ENCODE measurements around the gene TTC34.
A peak's percentile ranks its signal among the peaks of the same experiment; 100 is the strongest.
"Not testable (repeated sequence)": the region's sequence is repeated elsewhere in the genome, so short reads cannot be mapped to it uniquely, and the experiment has no call there.

TTC34 gene

DNA sequence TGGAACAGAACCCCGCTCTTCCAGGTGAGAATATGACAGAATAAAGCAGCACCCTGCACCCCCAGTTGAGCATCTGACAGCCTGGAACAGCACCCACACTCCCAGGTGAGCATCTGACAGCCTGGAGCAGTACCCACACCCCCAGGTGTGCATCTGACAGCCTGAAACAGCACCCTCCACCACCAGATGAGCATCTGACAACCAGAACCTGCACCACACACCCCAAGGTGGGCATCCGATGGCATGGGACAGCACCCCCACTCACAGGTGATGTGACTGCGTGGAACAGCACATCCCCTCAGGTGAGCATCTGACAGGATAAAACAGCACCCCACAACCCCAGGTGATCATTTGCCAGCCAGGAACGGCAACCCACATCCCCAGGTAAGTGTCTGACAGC is 26.2 kb downstream of the TTC34 start:
- not testable (repeated sequence) for DNase-seq (ENCODE audit: low spot score)

DNA sequence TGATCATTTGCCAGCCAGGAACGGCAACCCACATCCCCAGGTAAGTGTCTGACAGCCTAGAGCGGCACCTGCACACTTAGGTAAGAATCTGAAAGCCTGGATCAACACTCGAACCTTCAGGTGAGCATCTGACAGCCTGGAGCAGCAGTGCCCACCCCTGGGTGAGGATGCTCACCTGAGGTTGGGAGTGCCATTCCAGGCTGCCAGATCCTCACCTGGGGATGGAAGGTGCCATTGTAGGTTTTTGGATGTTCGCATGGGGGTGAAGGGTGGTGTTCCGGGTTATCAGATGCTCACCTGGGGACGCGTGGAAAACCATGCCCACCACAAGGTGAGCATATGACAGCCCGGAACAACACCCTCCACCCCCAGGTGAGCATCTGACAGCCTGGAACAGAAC is 33.4 kb downstream of the TTC34 start:
- DNase-seq (ENCODE audit: low spot score), result not testable (repeated sequence)

DNA sequence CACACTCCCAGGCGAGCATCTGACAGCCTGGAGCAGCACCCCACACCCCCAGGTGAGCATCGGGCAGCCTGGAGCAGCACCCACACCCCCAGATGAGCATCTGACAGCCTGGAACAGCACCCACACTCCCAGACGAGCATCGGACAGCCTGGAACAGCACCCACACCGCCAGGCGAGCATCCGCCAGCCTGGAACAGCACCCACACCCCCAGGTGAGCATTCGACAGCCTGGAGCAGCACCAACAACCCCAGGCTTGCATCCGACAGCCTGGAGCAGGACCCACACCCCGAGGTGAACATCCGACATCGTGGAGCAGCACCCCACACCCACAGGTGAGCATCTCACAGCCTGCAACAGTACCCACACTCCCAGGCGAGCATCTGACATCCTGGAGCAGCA is 42.1 kb downstream of the TTC34 start:
- not testable (repeated sequence) for DNase-seq (ENCODE audit: low spot score)

DNA sequence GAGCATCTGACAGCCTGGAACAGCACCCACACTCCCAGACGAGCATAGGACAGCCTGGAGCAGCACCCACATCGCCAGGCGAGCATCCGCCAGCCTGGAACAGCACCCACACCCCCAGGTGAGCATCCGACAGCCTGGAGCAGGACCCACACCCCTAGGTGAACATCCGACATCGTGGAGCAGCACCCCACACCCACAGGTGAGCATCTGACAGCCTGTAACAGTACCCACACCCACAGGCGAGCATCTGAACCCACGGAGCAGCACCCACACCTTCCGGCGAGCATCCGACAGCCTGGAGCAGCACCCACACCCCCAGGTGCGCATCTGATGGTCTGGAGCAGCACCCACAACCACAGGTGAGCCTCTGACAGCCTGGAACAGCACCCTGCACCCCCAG is 44.0 kb downstream of the TTC34 start:
- DNase-seq (ENCODE audit: low spot score), result not testable (repeated sequence)

DNA sequence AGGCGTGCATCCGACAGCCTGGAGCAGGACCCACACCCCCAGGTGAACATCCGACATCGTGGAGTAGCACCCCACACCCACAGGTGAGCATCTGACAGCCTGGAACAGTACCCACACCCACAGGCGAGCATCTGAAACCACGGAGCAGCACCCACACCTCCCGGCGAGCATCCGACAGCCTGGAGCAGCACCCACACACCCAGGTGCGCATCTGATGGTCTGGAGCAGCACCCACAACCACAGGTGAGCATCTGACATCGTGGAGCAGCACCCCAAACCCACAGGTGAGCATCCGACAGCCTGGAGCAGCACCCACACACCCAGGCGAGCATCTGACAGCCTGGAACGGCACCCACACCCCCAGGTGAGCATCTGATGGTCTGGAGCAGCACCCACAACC is 46.1 kb downstream of the TTC34 start:
- not testable (repeated sequence) for DNase-seq (ENCODE audit: low spot score)

DNA sequence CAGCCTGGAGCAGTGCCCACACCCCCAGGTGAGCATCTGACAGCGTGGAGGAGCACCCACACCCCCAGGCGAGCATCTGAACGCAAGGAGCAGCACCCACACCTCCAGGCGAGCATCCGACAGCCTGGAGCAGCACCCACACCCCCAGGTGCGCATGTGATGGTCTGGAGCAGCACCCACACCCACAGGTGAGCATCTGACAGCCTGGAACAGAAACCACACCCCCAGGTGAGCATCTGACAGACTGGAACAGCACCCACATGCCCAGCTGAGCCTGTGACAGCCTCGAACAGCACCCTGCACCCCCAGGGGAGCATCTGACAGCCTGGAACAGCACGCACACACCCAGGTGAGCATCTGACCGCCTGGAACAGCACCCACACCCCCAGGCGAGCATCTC is 46.9 kb downstream of the TTC34 start:
- DNase-seq (ENCODE audit: low spot score), result not testable (repeated sequence)

DNA sequence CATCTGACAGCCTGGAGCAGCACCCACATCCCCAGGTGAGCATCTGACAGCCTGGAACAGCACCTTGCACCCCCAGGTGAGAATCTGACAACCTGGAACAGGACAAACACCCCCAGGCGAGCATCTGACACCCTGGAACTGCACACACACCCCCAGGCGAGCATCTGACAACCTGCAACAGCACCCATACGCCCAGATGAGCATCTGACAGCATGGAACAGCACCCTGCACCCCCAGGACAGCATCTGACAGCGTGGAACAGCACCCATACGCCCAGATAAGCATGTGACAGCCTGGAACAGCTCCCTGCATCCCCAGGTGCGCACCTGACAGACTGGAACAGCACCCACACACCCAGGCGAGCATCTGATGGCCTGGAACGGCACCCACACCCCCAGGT is 49.0 kb downstream of the TTC34 start:
- DNase-seq (ENCODE audit: low spot score), result not testable (repeated sequence)

DNA sequence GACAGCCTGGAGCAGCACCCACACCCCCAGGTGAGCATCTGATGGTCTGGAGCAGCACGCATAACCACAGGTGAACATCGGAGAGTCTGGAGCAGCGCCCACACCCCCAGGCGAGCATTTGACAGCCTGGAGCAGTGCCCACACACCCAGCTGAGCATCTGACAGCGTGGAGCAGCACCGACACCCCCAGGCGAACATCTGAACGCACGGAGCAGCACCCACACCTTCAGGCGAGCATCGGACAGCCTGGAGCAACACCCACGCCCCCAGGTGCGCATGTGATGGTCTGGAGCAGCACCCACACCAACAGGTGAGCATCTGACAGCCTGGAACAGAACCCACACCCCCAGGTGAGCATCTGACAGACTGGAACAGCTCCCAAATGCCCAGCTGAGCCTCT is 49.6 kb downstream of the TTC34 start:
- not testable (repeated sequence) for DNase-seq (ENCODE audit: low spot score)

DNA sequence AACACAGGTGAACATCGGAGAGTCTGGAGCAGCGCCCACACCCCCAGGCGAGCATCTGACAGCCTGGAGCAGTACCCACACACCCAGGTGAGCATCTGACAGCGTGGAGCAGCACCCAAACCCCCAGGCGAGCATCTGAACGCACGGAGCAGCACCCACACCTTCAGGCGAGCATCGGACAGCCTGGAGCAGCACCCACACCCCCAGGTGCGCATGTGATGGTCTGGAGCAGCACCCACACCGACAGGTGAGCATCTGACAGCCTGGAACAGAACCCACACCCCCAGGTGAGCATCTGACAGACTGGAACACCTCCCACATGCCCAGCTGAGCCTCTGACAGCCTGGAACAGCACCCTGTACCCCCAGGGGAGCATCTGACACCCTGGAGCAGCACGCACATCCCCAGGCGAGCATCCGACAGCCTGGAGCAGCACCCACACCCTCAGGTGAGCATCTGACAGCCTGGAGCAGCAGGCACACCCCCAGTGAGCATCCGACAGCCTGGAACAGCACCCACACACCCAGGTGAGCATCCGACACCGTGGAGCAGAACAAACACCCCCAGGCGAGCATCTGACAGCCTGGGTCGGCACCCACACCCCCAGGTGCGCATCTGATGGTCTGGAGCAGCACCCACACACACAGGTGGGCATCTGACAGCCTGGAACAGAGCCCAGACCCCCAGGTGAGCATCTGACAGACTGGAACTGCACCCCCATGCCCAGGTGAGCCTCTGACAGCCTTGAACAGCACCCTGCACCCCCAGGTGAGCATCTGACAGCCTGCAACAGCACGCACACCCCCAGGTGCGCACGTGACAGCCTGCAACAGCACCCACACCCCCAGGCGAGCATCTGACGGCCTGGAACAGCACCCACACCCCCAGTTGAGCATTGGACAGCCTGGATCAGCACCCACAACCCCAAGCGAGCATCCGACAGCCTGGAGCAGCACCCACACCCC is 50.4 kb downstream of the TTC34 start:
- not testable (repeated sequence) for DNase-seq (ENCODE audit: low spot score)

DNA sequence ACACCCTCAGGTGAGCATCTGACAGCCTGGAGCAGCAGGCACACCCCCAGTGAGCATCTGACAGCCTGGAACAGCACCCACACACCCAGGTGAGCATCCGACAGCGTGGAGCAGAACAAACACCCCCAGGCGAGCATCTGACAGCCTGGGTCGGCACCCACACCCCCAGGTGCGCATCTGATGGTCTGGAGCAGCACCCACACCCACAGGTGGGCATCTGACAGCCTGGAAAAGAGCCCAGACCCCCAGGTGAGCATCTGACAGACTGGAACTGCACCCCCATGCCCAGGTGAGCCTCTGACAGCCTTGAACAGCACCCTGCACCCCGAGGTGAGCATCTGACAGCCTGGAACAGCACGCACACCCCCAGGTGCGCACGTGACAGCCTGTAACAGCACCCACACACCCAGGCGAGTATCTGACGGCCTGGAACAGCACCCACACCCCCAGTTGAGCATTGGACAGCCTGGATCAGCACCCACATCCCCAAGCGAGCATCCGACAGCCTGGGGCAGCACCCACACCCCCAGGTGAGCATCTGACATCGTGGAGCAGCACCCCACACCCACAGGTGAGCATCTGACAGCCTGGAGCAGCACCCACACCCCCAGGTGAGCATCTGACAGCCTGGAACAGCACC is 51.3 kb downstream of the TTC34 start:
- DNase-seq (ENCODE audit: low spot score), result not testable (repeated sequence)

DNA sequence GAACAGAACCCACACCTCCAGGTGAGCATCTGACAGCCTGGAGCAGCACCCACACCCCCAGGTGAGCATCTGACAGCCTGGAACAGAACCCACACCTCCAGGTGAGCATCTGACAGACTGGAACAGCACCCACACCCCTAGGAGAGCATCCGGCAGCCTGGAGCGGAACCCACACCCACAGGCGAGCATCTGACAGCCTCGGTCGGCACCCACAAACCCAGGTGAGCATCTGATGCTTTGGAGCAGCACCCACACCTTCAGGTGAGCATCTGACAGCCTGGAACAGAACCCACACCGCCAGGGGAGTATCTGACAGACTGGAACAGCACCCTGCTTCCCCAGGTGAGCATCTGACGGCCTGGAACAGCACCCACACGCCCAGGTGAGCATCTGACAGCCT is 52.9 kb downstream of the TTC34 start:
- not testable (repeated sequence) for DNase-seq (ENCODE audit: low spot score)

DNA sequence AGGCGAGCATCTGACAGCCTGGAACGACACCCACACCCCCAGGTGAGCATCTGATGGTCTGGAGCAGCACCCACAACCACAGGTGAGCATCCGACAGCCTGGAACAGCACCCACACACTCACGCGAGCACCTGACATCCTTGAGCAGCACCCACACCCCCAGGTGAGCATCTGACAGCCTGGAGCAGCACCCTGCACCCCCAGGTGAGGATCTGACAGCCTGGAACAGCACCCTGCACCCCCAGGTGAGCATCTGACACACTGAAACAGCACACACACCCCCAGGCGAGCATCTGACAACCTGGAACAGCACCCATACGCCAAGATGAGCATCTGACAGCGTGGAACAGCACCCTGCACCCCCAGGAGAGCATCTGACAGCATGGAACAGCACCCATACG is 106.7 kb downstream of the TTC34 start:
- DNase-seq (ENCODE audit: low spot score), result not testable (repeated sequence)

DNA sequence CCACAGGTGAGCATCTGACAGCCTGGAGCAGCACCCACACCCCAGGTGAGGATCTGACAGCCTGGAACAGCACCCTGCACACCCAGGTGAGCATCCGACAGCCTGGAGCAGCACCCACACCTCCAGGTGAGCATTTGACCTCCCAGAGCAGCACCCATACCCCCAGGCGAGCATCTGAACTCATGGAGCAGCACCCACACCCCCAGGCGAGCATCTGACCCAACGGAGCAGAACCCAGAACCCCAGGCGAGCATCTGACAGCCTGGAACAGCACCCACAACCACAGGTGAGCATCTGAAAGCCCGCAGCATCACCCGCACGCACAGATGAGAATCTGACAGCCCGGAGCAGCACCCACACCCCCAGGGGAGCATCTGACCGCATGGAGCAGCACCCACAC is 111.3 kb downstream of the TTC34 start:
- not testable (repeated sequence) for DNase-seq (ENCODE audit: low spot score)

DNA sequence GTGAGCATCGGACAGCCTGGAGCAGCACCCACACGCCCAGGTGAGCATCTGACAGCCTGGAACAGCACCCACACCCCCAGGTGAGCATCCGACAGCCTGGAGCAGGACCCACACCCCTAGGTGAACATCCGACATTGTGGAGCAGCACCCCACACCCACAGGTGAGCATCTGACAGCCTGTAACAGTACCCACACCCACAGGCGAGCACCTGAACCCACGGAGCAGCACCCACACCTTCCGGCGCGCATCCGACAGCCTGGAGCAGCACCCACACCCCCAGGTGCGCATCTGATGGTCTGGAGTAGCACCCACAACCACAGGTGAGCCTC is 113.2 kb downstream of the TTC34 start:
- not testable (repeated sequence) for DNase-seq (ENCODE audit: low spot score)

DNA sequence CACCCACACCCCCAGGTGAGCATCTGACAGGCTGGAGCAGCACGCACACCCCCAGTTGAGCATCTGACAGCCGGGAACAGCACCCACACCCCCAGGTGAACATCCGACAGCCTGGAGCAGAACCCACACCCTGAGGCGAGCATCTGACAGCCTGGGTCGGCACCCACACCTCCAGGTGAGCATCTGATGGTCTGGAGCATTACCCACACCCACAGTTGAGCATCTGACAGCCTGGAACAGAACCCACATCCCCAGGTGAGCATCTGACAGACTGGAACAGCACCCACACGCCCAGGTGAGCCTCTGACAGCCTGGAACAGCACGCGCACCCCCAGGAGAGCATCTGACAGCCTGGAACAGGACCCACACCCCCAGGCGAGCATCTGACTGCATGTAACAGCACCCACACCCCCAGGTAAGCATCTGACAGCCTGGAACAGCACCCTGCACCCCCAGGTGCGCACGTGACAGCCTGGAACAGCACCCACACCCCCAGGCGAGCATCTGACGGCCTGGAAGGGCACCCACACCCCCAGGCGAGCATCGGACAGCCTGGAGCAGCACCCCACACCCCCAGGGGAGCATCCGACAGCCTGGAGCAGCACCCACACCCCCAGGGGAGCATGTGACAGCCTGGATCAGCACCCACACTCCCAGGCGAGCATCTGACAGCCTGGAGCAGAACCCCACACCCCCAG is 113.7 kb downstream of the TTC34 start:
- peak; percentile 1 for DNase-seq (ENCODE audit: low spot score)

DNA sequence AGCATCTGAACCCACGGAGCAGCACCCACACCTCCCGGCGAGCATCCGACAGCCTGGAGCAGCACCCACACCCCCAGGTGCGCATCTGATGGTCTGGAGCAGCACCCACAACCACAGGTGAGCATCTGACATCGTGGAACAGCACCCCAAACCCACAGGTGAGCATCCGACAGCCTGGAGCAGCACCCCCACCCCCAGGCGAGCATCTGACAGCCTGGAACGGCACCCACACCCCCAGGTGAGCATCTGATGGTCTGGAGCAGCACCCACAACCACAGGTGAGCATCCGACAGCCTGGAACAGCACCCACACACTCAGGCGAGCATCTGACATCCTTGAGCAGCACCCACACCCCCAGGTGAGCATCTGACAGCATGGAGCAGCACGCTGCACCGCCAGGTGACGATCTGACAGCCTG is 114.3 kb downstream of the TTC34 start:
- DNase-seq (ENCODE audit: low spot score), result peak; percentile 0

DNA sequence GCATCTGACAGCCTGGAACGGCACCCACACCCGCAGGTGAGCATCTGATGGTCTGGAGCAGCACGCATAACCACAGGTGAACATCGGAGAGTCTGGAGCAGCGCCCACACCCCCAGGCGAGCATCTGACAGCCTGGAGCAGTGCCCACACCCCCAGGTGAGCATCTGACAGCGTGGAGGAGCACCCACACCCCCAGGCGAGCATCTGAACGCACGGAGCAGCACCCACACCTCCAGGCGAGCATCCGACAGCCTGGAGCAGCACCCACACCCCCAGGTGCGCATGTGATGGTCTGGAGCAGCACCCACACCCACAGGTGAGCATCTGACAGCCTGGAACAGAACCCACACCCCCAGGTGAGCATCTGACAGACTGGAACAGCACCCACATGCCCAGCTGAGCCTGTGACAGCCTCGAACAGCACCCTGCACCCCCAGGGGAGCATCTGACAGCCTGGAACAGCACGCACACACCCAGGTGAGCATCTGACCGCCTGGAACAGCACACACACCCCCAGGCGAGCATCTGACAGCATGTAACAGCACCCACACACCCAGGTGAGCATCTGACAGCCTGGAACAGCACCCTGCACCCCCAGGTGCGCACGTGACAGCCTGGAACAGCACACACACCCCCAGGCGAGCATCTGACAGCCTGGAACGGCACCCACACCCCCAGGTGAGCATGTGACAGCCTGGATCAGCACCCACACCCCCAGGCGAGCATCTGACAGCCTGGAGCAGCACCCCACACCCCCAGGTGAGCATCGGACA is 115.2 kb downstream of the TTC34 start:
- not testable (repeated sequence) for DNase-seq (ENCODE audit: low spot score)

DNA sequence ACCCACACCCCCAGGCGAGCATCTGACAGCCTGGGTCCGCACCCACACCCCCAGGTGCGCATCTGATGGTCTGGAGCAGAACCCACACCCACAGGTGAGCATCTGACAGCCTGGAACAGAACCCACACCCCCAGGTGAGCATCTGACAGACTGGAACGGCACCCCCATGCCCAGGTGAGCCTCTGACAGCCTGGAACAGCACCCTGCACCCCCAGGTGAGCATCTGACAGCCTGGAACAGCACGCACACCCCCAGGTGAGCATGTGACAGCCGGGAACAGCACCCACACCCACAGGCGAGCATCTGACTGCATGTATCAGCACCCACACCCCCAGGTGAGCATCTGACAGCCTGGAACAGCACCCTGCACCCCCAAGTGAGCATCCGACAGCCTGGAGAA is 115.8 kb downstream of the TTC34 start:
- not testable (repeated sequence) for DNase-seq (ENCODE audit: low spot score)

DNA sequence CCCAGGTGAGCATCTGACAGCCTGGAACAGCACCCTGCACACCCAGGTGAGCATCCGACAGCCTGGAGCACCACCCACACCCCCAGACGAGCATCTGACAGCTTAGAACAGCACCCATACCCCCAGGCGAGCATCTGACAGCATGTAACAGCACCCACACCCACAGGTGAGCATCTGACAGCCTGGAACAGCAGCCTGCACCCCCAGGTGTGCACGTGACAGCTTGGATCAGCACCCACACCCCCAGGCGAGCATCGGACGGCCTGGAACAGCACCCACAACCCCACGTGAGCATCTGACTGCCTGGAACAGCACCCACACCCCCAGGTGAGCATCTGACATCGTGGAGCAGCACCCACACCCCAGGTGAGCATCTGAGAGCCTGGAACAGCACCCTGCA is 116.6 kb downstream of the TTC34 start:
- DNase-seq (ENCODE audit: low spot score), result peak; percentile 1

DNA sequence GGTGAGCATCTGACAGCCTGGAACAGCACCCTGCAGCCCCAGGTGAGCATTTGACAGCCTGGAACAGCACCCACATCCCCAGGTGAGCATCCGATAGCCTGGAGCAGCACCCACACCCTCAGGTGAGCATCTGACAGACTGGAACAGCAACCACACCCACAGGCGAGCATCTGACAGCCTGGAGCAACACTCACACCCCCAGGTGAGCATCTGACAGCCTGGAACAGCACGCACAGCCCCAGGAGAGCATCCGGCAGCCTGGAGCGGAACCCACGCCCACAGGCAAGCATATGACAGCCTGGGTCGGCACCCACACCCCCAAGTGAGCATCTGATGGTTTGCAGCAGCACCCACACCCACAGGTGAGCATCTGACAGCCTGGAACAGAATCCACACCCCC is 117.5 kb downstream of the TTC34 start:
- peak; percentile 10 for DNase-seq (ENCODE audit: low spot score)

DNA sequence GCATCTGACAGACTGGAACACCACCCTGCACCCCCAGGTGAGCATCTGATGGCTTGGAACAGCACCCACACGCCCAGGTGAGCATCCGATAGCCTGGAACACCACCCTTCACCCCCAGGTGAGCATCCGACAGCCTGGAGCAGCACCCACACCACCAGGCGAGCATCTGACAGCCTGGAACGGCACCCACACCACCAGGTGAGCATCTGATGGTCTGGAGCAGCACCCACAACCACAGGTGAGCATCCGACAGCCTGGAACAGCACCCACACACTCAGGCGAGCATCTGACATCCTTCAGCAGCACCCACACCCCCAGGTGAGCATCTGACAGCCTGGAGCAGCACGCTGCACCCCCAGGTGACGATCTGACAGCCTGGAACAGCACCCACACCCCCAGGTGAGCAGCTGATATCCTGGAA is 118.2 kb downstream of the TTC34 start:
- peak; percentile 1 for DNase-seq (ENCODE audit: low spot score)

DNA sequence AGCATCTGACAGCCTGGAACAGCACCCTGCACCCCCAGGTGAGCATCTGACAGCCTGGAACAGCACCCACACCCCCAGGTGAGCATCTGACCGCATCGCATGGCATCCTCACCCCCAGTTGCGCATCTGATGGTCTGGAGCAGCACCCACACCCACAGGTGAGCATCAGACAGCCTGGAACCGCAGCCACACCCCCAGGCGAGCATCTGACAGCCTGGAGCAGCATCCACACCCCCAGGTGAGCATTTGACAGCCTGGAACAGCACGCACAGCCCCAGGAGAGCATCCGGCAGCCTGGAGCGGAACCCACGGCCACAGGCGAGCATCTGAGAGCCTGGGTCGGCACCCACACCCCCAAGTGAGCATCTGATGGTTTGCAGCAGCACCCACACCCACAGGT is 118.6 kb downstream of the TTC34 start:
- DNase-seq (ENCODE audit: low spot score), result not testable (repeated sequence)

Data from hematopoietic multipotent progenitor cell treated with erythropoietin and hydrocortisone succinate and interleukin-3 and kit ligand, for 15 days (in vitro differentiated cells).